H9 (cell line): ENCODE data around the gene SCLY. TPM values are rescaled to one million over a fixed set of nuclear protein-coding genes. Genes with fewer than 3 reads are reported as not detected.

Experiments used
- DNase-seq: peaks from one replicate; pipeline ENCODE4 v3.0.0-alpha.2; 2017
- H2AFZ ChIP-seq: one replicate; pipeline ENCODE4 v1.6.1; 2013; ENCODE audit warnings: mild to moderate bottlenecking, low read length, control low read depth, moderate library complexity
- H2AK5ac ChIP-seq: 2 replicates; pipeline ENCODE4 v1.6.1; 2013; ENCODE audit warnings: low read length, control low read depth, mixed read lengths; ENCODE audit not compliant: insufficient read length
- H2BK120ac ChIP-seq: one replicate; pipeline ENCODE4 v1.6.1; 2013; ENCODE audit warnings: low read depth, mild to moderate bottlenecking, low read length, control low read depth, inconsistent platforms; ENCODE audit not compliant: poor library complexity, severe bottlenecking
- H2BK12ac ChIP-seq: 2 replicates; pipeline ENCODE4 v1.6.1; 2013; ENCODE audit warnings: low read length, control low read depth, mixed read lengths, low read depth; ENCODE audit not compliant: insufficient read length
- H2BK15ac ChIP-seq: 2 replicates; pipeline ENCODE4 v1.6.1; 2013; ENCODE audit warnings: low read depth, low read length, control low read depth
- H2BK20ac ChIP-seq: one replicate; pipeline ENCODE4 v1.6.1; 2013; ENCODE audit warnings: low read depth, mild to moderate bottlenecking, low read length, control low read depth, inconsistent platforms; ENCODE audit not compliant: poor library complexity, severe bottlenecking
- H2BK5ac ChIP-seq: 2 replicates; pipeline ENCODE4 v1.6.1; 2013; ENCODE audit warnings: low read length, control low read depth, mixed read lengths; ENCODE audit not compliant: insufficient read length
- H3K14ac ChIP-seq: 2 replicates; pipeline ENCODE4 v1.6.1; 2013; ENCODE audit warnings: low read length, control low read depth; ENCODE audit not compliant: insufficient read depth
- H3K18ac ChIP-seq: 2 replicates; pipeline ENCODE4 v1.6.1; 2013; ENCODE audit warnings: low read depth, mild to moderate bottlenecking, mixed read lengths, low read length, control low read depth; ENCODE audit not compliant: insufficient read length
- H3K23ac ChIP-seq: 2 replicates; pipeline ENCODE4 v1.6.1; 2013; ENCODE audit warnings: low read length, control low read depth, mixed read lengths, low read depth; ENCODE audit not compliant: insufficient read length
- H3K23me2 ChIP-seq: 2 replicates; pipeline ENCODE4 v1.6.1; 2013; ENCODE audit warnings: low read depth, mild to moderate bottlenecking, mixed read lengths, low read length, control low read depth; ENCODE audit not compliant: insufficient read length, poor library complexity, severe bottlenecking
- H3K27ac ChIP-seq: 2 replicates; pipeline ENCODE4 v1.5.1; 2013; ENCODE audit warnings: low read length, control low read depth, mixed read lengths, low read depth; ENCODE audit not compliant: insufficient read length
- H3K27me3 ChIP-seq: 2 replicates; pipeline ENCODE4 v1.6.1; 2013; ENCODE audit warnings: low read length, control low read depth, inconsistent platforms; ENCODE audit not compliant: insufficient read depth
- H3K4ac ChIP-seq: 2 replicates; pipeline ENCODE4 v1.6.1; 2013; ENCODE audit warnings: low read depth, mild to moderate bottlenecking, control low read depth, inconsistent platforms, low read length, moderate library complexity
- H3K4me1 ChIP-seq: 2 replicates; pipeline ENCODE4 v1.6.1; 2013; ENCODE audit warnings: low read length, control low read depth, inconsistent platforms; ENCODE audit not compliant: insufficient read depth
- H3K4me2 ChIP-seq: 2 replicates; pipeline ENCODE4 v1.6.1; 2013; ENCODE audit warnings: low read length, control low read depth, mixed read lengths; ENCODE audit not compliant: insufficient read length, insufficient read depth
- H3K56ac ChIP-seq: 2 replicates; pipeline ENCODE4 v1.6.1; 2013; ENCODE audit warnings: low read depth, mild to moderate bottlenecking, mixed read lengths, low read length, control low read depth; ENCODE audit not compliant: insufficient read length
- H3K79me1 ChIP-seq: 2 replicates; pipeline ENCODE4 v1.6.1; 2013; ENCODE audit warnings: low read depth, mild to moderate bottlenecking, moderate library complexity, low read length, control low read depth, inconsistent platforms; ENCODE audit not compliant: insufficient read depth, poor library complexity, severe bottlenecking
- H3K79me2 ChIP-seq: 2 replicates; pipeline ENCODE4 v1.6.1; 2013; ENCODE audit warnings: low read length, control low read depth, inconsistent platforms; ENCODE audit not compliant: insufficient read depth
- H3K9ac ChIP-seq: 2 replicates; pipeline ENCODE4 v1.6.1; 2013; ENCODE audit warnings: low read length, control low read depth, mixed read lengths; ENCODE audit not compliant: insufficient read length; ENCODE audit errors: extremely low read depth
- H3K9me3 ChIP-seq: one replicate; pipeline ENCODE4 v1.6.1; 2013; ENCODE audit warnings: low read depth, low read length, inconsistent platforms; ENCODE audit not compliant: control insufficient read depth
- H3T11ph ChIP-seq: one replicate; pipeline ENCODE4 v1.6.1; 2013; ENCODE audit warnings: mild to moderate bottlenecking, low read length, control low read depth, inconsistent platforms
- H4K20me1 ChIP-seq: one replicate; pipeline ENCODE4 v1.6.1; 2013; ENCODE audit not compliant: control insufficient read depth, insufficient read length, insufficient read depth
- H4K5ac ChIP-seq: 2 replicates; pipeline ENCODE4 v1.6.1; 2013; ENCODE audit warnings: low read depth, mild to moderate bottlenecking, mixed read lengths, low read length, control low read depth; ENCODE audit not compliant: insufficient read length
- H4K8ac ChIP-seq: replicated peaks from 2 replicates; pipeline ENCODE4 v1.6.1; 2013; ENCODE audit warnings: low read length, control low read depth, mixed read lengths, low read depth; ENCODE audit not compliant: insufficient read length
- H4K91ac ChIP-seq: 2 replicates; pipeline ENCODE4 v1.6.1; 2013; ENCODE audit warnings: low read depth, mild to moderate bottlenecking, moderate library complexity, mixed read lengths, low read length, control low read depth; ENCODE audit not compliant: insufficient read length
- H3K27ac Mint-ChIP-seq, 3 experiments: 2 replicates in 2 of 3; 3 replicates in 1 of 3; pipeline ENCODE4 v1.8.0; 2020 to 2021; ENCODE audit warnings: mixed read lengths in 3 of 3, mild to moderate bottlenecking in 1 of 3, moderate library complexity in 1 of 3
- H3K27me3 Mint-ChIP-seq: 2 replicates; pipeline ENCODE4 v1.8.0; 2021; ENCODE audit warnings: low read depth, mild to moderate bottlenecking, moderate library complexity, mixed read lengths
- H3K36me3 Mint-ChIP-seq, 3 experiments: 2 replicates in 2 of 3; 3 replicates in 1 of 3; pipeline ENCODE4 v1.8.0; 2020 to 2021; ENCODE audit warnings: low read depth in 3 of 3, mixed read lengths in 3 of 3; ENCODE audit not compliant: insufficient read depth in 1 of 3
- H3K4me1 Mint-ChIP-seq, 2 experiments: 2 replicates each; pipeline ENCODE4 v1.8.0; 2020; ENCODE audit warnings: mixed read lengths in 2 of 2
- H3K4me3 Mint-ChIP-seq, 2 experiments: 2 replicates in 1 of 2; 3 replicates in 1 of 2; pipeline ENCODE4 v1.8.0; 2020 to 2021; ENCODE audit warnings: mild to moderate bottlenecking in 2 of 2, mixed read lengths in 2 of 2, moderate library complexity in 1 of 2
- H3K9me3 Mint-ChIP-seq, 2 experiments: 2 replicates in 1 of 2; 3 replicates in 1 of 2; pipeline ENCODE4 v1.8.0; 2020; ENCODE audit warnings: mild to moderate bottlenecking in 2 of 2, mixed read lengths in 2 of 2, moderate library complexity in 1 of 2
- CTCF ChIP-seq: fragments of 200-600 bp; sonication (generic); conservative IDR thresholded peaks from 3 replicates; pipeline ENCODE4 v1.8.0; 2021; ENCODE audit warnings: antibody characterized with exemption, mild to moderate bottlenecking
- WGBS: extraction: QIAGEN DNeasy Blood & Tissue Kit; methylation state at CpG from one replicate; pipeline ENCODE4 v1.1.7; 2013; ENCODE audit warnings: missing lambda C conversion rate, low lambda C conversion rate, mixed read lengths; ENCODE audit not compliant: insufficient read length; ENCODE audit errors: extremely low coverage; 5-methylcytosine and 5-hydroxymethylcytosine counted together
- total RNA-seq: library from RNA; stranded (reverse); gene quantifications from 2 replicates; pipeline ENCODE4 v1.2.1, GENCODE V29; 2021

The SCLY gene
- total RNA-seq, 1 experiment from 2014 or later: 55.3 TPM

GRCh38 chr2:238022594-238023157 is 38.1 kb upstream of the SCLY start:
- WGBS: no CpG with 5 or more reads among the region's 5 CpGs
- H4K91ac ChIP-seq: no peak overlapping the region
- no peak overlapping the region for H3K18ac ChIP-seq
- H3K27me3 Mint-ChIP-seq: no peaks in the 10 kb centered on the region; the same call in 1 of the 2 replicates
- H2BK12ac ChIP-seq: no peak overlapping the region
- H2BK20ac ChIP-seq: no peak overlapping the region
- H3K9me3 ChIP-seq: no peaks in the 10 kb centered on the region
- H3K79me1 ChIP-seq: no peaks in the 10 kb centered on the region
- H4K20me1 ChIP-seq: no peaks in the 10 kb centered on the region
- peaks cover 2% of the 10 kb centered on the region; the same call in 1 of the 2 replicates for H3K79me2 ChIP-seq
- peaks cover 9 to 26% (median 26%) of the 10 kb centered on the region in 3 experiments; a peak in 6 of 7 replicates for H3K36me3 Mint-ChIP-seq
- H4K5ac ChIP-seq: no peak overlapping the region
- no peak overlapping the region for H3K4me2 ChIP-seq
- H3K4ac ChIP-seq: no peak overlapping the region
- no peak for TF ChIP-seq CTCF
- no peak overlapping the region for H3K14ac ChIP-seq
- no peak overlapping the region for H3K27ac ChIP-seq
- no peak overlapping the region for H4K8ac ChIP-seq
- H3K9me3 Mint-ChIP-seq: no peaks in the 10 kb centered on the region
- no peak overlapping the region for H3K56ac ChIP-seq
- no peak overlapping the region for H2AFZ ChIP-seq
- no peak overlapping the region for H2BK15ac ChIP-seq
- no peak overlapping the region for H3K4me3 Mint-ChIP-seq
- H3K9ac ChIP-seq: no peak overlapping the region
- no peak overlapping the region for H2BK5ac ChIP-seq
- no peak overlapping the region; a peak in 1 of 7 replicates for H3K27ac Mint-ChIP-seq
- no peak overlapping the region for H3K23ac ChIP-seq
- H2AK5ac ChIP-seq: no peak overlapping the region
- no peaks in the 10 kb centered on the region for H3K23me2 ChIP-seq
- H3K27me3 ChIP-seq: no peaks in the 10 kb centered on the region
- H3K4me1 ChIP-seq: no peaks in the 10 kb centered on the region
- H2BK120ac ChIP-seq: no peak overlapping the region
- H3K4me1 Mint-ChIP-seq: peaks cover 11 to 12% of the 10 kb centered on the region in 2 experiments
- DNase-seq: no peak
- no peak overlapping the region for H3T11ph ChIP-seq
